Peyer's patch (tissue), 4 donors: ENCODE measurements around the gene RPGR. TPM values are rescaled to one million over a fixed set of nuclear protein-coding genes. Genes with fewer than 3 reads are reported as not detected.

Experiments used
- DNase-seq, 3 donors: peaks; one replicate each; pipeline ENCODE4 v3.0.0-alpha.2; 2017 to 2019
- H3K27ac ChIP-seq, 4 donors: fragments of 200-600 bp; sonication (generic); one replicate each; pipeline ENCODE4 v1.5.1; 2016 to 2019
- H3K27me3 ChIP-seq, 2 donors: fragments of 200-600 bp; sonication (generic); one replicate each; pipeline ENCODE4 v1.5.1; 2019
- H3K36me3 ChIP-seq, 3 donors: fragments of 200-600 bp; sonication (generic); one replicate each; pipeline ENCODE4 v1.5.1; 2016 to 2019
- H3K4me1 ChIP-seq, 4 donors: fragments of 200-600 bp; sonication (generic); one replicate each; pipeline ENCODE4 v1.5.1; 2016 to 2019
- H3K4me3 ChIP-seq, 4 donors: fragments of 200-600 bp; sonication (generic); 1 replicate in 3 of 4; 2 replicates in 1 of 4; pipeline ENCODE4 v1.5.1; 2016 to 2019; ENCODE audit warnings: mild to moderate bottlenecking in 1 of 4
- H3K9me3 ChIP-seq, 4 donors: fragments of 200-600 bp; sonication (generic); one replicate each; pipeline ENCODE4 v1.5.1; 2016 to 2019; ENCODE audit warnings: mild to moderate bottlenecking in 1 of 4
- POLR2A ChIP-seq, 2 donors: fragments of 450-650 bp; IDR thresholded peaks; one replicate each; pipeline ENCODE4 v1.5.1; 2017; ENCODE audit warnings: antibody characterized with exemption in 2 of 2, mild to moderate bottlenecking in 2 of 2, moderate library complexity in 2 of 2
- total RNA-seq, 4 donors: library from RNA; depleted of rRNA; stranded (reverse); fragments of >200 nt; gene quantifications; one replicate each; pipeline ENCODE4 v1.1.0, GENCODE V29; 2016
- TF ChIP-seq, protein P1 (sequence below), 6 experiments: fragments of 450-650 bp in 4 of 6; fragments of 200-600 bp in 2 of 6; sonication (generic) in 1 of 6; IDR thresholded peaks; one replicate each; pipeline ENCODE4 v1.5.1; 2017 to 2019; ENCODE audit warnings: antibody characterized with exemption in 6 of 6, mild to moderate bottlenecking in 3 of 6, moderate library complexity in 1 of 6

Gene RPGR
- total RNA-seq, 4 donors from 2014 or later = 5.4 to 72.6 (median 22.3) TPM

DNA sequence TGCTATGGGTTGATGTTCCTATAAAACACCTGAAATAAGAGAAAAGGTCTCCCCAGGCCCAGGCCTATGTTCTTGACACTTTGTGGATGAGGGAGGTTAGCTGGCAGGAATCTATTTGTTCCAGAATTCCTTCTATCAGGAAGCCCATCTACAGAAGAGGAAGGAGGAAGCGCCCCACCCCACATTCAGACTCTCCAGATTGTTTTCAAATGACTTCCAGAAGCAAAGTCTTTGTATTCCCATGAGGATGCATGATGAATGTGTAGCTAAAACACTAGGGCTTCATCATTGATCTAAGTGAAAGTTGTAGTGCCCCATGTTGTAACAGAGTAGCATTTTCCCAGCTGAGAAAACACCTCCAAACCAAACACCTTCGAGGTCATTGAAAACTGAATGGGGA is 41.5 kb upstream of the RPGR start:
- Histone ChIP-seq H3K4me1 (no peaks in the 10 kb centered on the region), H3K36me3 (no peaks in the 10 kb centered on the region), H3K4me3 (no peak overlapping the region), H3K9me3 (no peaks in the 10 kb centered on the region), H3K27ac (no peak overlapping the region), H3K27me3 (no peaks in the 10 kb centered on the region)
- DNase-seq = no peak
- TF ChIP-seq, protein P1, sequence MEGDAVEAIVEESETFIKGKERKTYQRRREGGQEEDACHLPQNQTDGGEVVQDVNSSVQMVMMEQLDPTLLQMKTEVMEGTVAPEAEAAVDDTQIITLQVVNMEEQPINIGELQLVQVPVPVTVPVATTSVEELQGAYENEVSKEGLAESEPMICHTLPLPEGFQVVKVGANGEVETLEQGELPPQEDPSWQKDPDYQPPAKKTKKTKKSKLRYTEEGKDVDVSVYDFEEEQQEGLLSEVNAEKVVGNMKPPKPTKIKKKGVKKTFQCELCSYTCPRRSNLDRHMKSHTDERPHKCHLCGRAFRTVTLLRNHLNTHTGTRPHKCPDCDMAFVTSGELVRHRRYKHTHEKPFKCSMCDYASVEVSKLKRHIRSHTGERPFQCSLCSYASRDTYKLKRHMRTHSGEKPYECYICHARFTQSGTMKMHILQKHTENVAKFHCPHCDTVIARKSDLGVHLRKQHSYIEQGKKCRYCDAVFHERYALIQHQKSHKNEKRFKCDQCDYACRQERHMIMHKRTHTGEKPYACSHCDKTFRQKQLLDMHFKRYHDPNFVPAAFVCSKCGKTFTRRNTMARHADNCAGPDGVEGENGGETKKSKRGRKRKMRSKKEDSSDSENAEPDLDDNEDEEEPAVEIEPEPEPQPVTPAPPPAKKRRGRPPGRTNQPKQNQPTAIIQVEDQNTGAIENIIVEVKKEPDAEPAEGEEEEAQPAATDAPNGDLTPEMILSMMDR (IDR thresholded peaks at IDR 0.05) = no peak
- no peak for TF ChIP-seq POLR2A (IDR thresholded peaks at IDR 0.05)

DNA sequence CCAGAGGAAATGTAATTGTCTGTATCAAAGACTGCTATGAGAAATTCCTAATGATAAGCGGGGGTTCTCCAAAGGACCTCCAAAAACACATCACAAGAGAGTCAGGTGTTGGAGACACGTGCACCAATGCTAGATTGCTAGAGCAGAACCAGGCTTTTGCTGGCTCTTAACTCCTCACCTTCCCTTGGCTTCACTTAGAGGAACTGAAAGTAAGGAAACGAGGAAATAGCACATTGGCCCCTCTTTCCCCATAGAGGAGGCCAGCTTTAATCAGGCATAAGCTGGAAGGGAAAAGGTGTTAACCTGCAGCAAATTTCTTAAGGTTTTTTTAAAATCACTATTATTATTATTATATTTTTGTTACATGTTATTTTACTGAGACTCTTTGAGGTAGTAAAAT is 38.6 kb upstream of the RPGR start:
- TF ChIP-seq, protein P1 (IDR thresholded peaks at IDR 0.05) = no peak
- no peak for TF ChIP-seq POLR2A (IDR thresholded peaks at IDR 0.05)
- Histone ChIP-seq H3K4me1 (no peaks in the 10 kb centered on the region), H3K4me3 (no peak overlapping the region), H3K36me3 (no peaks in the 10 kb centered on the region), H3K27ac (no peak overlapping the region), H3K27me3 (no peaks in the 10 kb centered on the region), H3K9me3 (no peaks in the 10 kb centered on the region)
- DNase-seq = no peak

DNA sequence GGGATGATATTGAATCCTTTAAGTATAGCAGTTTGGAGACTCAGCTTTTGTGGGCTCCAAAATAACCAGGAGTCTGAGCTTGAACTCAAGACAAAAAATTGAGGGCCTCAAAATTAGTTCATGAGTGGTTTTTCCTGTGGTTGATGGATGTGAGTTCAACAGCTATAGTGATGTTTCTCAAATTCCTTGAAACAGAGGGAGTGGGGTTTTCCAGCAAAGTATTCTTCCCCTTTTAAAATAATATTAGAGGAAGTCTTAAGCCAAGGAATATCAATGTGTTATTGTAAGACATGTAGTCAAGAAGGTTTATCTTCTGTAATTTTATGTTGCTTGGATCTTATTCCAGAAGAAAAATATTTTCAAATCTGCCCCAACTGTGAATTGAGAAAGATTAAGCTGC is 35.7 kb upstream of the RPGR start:
- Histone ChIP-seq H3K27ac (no peak overlapping the region), H3K9me3 (no peaks in the 10 kb centered on the region)

DNA sequence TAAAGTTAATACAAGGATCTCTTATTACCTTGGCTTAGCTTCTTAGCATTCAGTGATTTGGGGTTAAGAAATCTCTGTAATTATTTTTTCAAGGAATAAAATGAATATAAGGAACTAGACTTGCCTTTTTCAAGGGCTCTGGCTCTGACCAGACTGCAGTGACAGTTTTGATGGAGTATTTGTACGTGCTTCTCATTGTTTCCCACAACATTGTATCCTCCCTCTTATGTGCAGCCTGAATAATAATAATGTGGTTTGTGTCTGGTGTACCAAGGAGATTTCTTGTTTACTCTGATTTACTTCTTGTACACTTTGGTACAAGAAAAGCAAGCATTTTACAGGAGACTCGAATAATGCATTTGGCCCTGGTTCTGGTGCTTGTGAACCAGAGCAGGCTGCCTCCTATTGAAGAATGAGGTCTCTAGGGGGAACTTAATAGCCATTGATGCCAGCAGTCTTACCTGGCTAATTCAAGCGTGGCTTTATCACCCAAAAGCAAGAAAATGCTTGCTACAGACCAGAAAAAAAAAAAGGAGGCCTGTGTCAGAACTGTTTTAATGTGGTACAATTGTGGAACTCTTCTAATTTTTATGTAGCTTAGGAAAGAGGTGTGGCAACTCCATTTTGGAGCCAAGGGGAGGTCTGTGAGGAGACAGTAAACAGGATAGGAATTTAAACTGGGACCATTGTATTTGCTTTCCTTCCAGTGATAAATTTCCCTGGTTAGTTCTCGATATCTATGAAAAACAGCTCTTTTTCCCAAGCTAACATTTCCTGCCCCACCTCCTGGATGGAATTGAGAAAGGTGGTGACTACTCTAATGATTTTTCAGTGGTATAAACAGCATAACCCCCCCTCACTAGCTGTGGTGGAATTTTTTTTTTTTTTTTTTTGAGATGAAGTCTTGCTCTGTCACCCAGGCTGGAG is 30.7 kb upstream of the RPGR start:
- Histone ChIP-seq H3K36me3 (no peaks in the 10 kb centered on the region), H3K27me3 (no peaks in the 10 kb centered on the region), H3K4me1 (no peaks in the 10 kb centered on the region), H3K4me3 (no peak overlapping the region), H3K27ac (no peak overlapping the region), H3K9me3 (no peaks in the 10 kb centered on the region)
- DNase-seq = no peak
- TF ChIP-seq POLR2A (IDR thresholded peaks at IDR 0.05) = no peak
- TF ChIP-seq, protein P1 (IDR thresholded peaks at IDR 0.05) = no peak

More for the DNA sequence above, 35.7 kb upstream of the RPGR start:
- Histone ChIP-seq H3K36me3 (no peaks in the 10 kb centered on the region), H3K4me3 (no peak overlapping the region), H3K4me1 (no peaks in the 10 kb centered on the region), H3K27me3 (no peaks in the 10 kb centered on the region)
- TF ChIP-seq, protein P1 (IDR thresholded peaks at IDR 0.05) = no peak
- no peak for TF ChIP-seq POLR2A (IDR thresholded peaks at IDR 0.05)
- DNase-seq = no peak

DNA sequence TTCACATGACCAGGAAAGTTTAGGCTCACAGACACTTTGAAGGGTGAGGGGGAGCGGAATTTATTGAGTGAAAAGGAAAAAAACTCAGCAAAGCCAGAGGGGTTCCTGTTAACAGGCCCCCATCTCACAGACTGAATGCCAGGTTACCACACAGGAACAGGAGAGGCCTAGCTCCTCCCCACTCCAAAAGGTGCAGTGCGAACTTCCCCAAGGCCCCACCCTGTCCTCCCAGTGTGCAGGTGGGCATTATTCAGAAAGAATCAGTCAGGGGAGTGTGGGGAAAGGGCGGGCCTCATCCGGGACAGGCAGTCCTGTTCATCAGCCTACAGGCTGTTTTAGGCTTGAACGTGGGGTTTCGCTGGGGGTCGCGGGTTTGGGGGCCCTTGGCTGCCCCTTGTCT is 29.1 kb upstream of the RPGR start:
- TF ChIP-seq, protein P1 (IDR thresholded peaks at IDR 0.05) = no peak
- TF ChIP-seq POLR2A (IDR thresholded peaks at IDR 0.05) = peak in 1 of 2 donors; percentile 18
- DNase-seq = no peak
- H3K4me3 ChIP-seq = no peak overlapping the region
- no peaks in the 10 kb centered on the region for H3K36me3 ChIP-seq
- H3K4me1 ChIP-seq = no peaks in the 10 kb centered on the region
- H3K9me3 ChIP-seq = no peaks in the 10 kb centered on the region
- H3K27me3 ChIP-seq = no peaks in the 10 kb centered on the region
- H3K27ac ChIP-seq = peak overlapping the region in 1 of 4 donors; percentile 21
